ENCODE measurements around the gene CCDC83. TPM values are rescaled to one million over a fixed set of nuclear protein-coding genes. Genes with fewer than 3 reads are reported as not detected.
"Not testable (repeated sequence)": the region's sequence is repeated elsewhere in the genome, so short reads cannot be mapped to it uniquely, and the experiment has no call there.

Gene CCDC83
- total RNA-seq, 2 experiments from 2014 or later = not detected

DNA sequence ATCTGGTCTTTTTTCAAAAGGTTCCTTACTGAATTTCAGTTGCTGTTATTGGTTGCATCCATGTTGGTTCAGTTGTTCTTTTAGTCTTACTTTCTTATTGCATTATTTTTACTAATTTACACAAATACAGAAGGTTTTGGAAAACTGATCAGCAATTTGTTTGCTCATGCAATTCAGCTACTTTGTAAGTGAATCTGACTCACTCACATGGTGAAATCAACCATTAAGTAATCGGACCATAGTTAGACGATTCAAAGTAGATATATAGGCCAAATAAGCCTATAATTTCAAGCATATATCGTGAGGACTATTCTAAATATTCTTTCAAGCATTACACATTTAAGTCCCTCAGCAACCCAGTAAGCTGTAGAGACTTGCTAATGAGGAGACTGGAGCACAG lies 41.7 kb downstream of the CCDC83 start:
- no peaks in the 10 kb centered on the region for H3K36me3 Mint-ChIP-seq
- H3K27me3 Mint-ChIP-seq = no peaks in the 10 kb centered on the region
- H3K4me3 Mint-ChIP-seq = no peak overlapping the region
- intact Hi-C loops (cut with micrococcal nuclease) = no loop called here
- no peaks in the 10 kb centered on the region for H3K9me3 Mint-ChIP-seq
- no peak for DNase-seq
- no peaks in the 10 kb centered on the region for H3K4me1 Mint-ChIP-seq (ENCODE audit: low read depth)
- CTCF ChIA-PET = no interaction called here
- H3K27ac Mint-ChIP-seq = no peak overlapping the region
- POLR2A ChIA-PET = no interaction called here

DNA sequence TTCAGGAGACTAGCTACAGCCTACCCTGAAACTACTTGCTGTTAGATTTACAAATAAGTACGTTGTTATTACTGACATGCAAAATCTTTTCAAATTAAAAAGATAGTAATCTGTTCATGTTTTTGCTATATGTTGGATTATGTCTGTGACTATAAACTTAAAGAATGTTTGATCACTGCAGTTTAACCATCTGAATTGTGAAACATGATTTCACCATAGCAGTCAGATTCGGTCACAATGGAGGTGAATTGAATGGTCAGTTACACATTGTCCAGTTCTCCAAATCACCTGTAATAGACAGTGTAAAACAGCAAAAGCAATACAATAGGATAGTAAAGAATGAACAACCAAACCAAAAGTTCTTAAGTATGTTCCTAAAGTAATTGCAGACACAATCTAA lies 43.3 kb downstream of the CCDC83 start:
- POLR2A ChIA-PET = no interaction called here
- CTCF ChIA-PET = interaction anchor here (0.6 kb wide), 1 partner anchor 269 kb away, joined by 3 read pairs; no protein-coding TSS in a partner anchor
- Mint-ChIP-seq H3K27me3 (no peaks in the 10 kb centered on the region), H3K36me3 (no peaks in the 10 kb centered on the region), H3K9me3 (no peaks in the 10 kb centered on the region), H3K27ac (no peak overlapping the region), H3K4me3 (no peak overlapping the region), H3K4me1 (ENCODE audit: low read depth) (no peaks in the 10 kb centered on the region)
- DNase-seq = no peak
- intact Hi-C loops (cut with micrococcal nuclease) = no loop called here

DNA sequence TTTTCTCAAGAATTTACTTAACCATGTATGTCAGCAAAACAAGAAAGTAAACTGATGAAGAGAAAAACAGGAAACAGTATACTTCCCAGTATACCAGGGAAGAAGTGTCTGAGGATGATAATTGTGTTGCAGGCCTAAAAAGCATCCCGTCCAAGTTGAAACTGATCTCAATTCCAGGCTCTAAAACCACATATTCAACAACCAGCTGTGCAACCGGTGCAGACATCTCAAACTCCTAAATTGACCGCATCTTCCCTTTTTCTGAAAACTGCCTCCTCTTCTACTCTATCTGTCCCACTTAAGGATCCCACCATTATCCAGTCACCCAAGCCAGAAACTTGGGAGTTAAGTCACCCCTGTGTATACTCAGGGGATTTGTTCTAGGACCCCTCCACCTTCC lies 47.2 kb downstream of the CCDC83 start:
- Mint-ChIP-seq H3K4me1 (ENCODE audit: low read depth) (no peaks in the 10 kb centered on the region), H3K27me3 (no peaks in the 10 kb centered on the region), H3K9me3 (no peaks in the 10 kb centered on the region), H3K4me3 (no peak overlapping the region), H3K36me3 (no peaks in the 10 kb centered on the region), H3K27ac (no peak overlapping the region)
- ChIA-PET POLR2A (no interaction called here), CTCF (interaction anchor here (1.2 kb wide), 1 partner anchor 25 kb away, joined by 3 read pairs; no protein-coding TSS in a partner anchor)
- DNase-seq = no peak
- intact Hi-C loops (cut with micrococcal nuclease) = no loop called here

DNA sequence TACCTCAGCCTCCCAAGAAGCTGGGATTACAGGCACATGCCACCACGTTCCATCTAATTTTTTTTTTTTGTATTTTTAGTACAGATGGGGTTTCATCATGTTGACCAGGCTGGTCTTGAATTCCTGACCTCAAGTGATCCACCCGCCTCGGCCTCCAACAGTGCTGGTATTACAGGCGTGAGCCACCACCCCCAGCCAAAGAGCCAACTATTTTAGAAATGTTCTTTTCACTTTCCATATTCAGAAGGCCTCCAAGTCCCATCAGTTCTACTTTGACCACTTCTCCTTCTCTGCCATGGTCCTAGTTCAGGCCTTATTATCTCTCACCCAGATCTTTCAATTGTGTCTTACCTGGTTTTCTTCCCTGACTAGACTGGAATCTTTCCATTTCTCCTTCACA lies 48.2 kb downstream of the CCDC83 start:
- Mint-ChIP-seq H3K4me3 (no peak overlapping the region), H3K9me3 (no peaks in the 10 kb centered on the region), H3K27ac (no peak overlapping the region), H3K4me1 (ENCODE audit: low read depth) (no peaks in the 10 kb centered on the region), H3K36me3 (no peaks in the 10 kb centered on the region), H3K27me3 (no peaks in the 10 kb centered on the region)
- intact Hi-C loops (cut with micrococcal nuclease) = no loop called here
- ChIA-PET CTCF (no interaction called here), POLR2A (no interaction called here)
- DNase-seq = no peak

DNA sequence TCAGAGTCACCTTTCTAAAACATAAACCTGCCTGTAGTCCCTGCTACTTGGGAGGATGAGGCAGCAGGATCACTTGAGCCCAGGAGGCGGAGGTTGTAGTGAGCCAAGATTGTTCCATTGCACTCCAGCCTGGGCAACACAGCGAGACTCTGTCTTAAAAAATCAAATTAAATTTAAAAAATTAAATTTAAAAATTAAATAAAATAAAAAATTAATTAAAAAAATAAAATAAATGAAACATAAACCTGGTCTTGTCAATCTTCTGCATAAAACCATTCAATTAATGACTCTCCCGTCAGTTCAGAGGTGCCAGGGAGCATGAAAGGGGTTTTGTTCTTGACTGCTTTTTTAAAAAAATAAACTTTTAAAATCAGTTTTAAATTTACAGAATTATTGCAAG lies 48.6 kb downstream of the CCDC83 start:
- ChIA-PET CTCF (no interaction called here), POLR2A (no interaction called here)
- Mint-ChIP-seq H3K4me3 (no peak overlapping the region), H3K9me3 (no peaks in the 10 kb centered on the region), H3K36me3 (no peaks in the 10 kb centered on the region), H3K27ac (no peak overlapping the region), H3K4me1 (ENCODE audit: low read depth) (no peaks in the 10 kb centered on the region), H3K27me3 (no peaks in the 10 kb centered on the region)
- intact Hi-C loops (cut with micrococcal nuclease) = no loop called here
- no peak for DNase-seq

DNA sequence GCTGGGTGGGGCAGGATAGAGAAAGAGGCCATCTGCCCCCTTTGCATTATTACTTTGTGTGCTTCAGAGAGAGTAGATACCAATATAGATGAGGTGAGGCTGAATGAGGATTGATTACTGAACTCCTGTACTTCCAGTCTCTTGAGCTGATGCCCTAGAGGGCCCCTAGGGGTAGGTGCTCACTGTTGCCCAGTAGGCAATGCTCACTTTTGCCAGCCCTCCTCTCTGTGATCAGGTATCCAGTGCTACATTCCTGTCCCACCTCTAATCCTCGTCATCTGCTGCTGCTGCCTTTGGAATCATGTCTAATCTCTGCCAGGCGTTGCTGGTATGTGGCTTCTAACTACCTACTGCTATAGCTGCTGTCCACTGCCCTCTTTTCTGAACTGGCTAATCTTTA lies 57.2 kb downstream of the CCDC83 start:
- Mint-ChIP-seq H3K9me3 (no peaks in the 10 kb centered on the region), H3K4me3 (no peak overlapping the region), H3K27ac (no peak overlapping the region), H3K4me1 (ENCODE audit: low read depth) (no peaks in the 10 kb centered on the region), H3K27me3 (peaks cover 1% of the 10 kb centered on the region), H3K36me3 (no peaks in the 10 kb centered on the region)
- ChIA-PET POLR2A (no interaction called here), CTCF (no interaction called here)
- intact Hi-C loops (cut with micrococcal nuclease) = no loop called here
- DNase-seq = no peak

DNA sequence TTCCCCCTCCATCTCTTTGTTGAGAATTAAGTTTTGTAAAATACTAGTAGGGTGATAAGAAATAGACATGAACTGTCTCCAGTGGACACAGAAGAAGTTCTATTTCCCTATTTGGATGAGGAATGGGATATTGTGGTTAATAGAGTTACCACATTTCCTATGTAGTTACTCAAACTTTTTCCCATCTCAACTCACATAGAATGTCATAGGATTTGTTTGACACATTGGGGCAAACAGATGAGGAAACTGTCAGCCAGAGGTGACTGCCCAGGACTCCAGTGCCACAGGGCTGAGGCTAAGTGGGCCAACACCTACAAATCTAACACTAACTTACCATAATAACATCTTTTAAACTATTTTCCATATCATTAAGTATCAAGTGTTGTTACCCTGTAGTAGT lies 58.3 kb downstream of the CCDC83 start:
- Mint-ChIP-seq H3K27me3 (peaks cover 1% of the 10 kb centered on the region), H3K36me3 (no peaks in the 10 kb centered on the region), H3K27ac (no peak overlapping the region), H3K4me1 (ENCODE audit: low read depth) (no peaks in the 10 kb centered on the region), H3K4me3 (no peak overlapping the region), H3K9me3 (no peaks in the 10 kb centered on the region)
- DNase-seq = no peak
- ChIA-PET POLR2A (no interaction called here), CTCF (no interaction called here)
- intact Hi-C loops (cut with micrococcal nuclease) = no loop called here

DNA sequence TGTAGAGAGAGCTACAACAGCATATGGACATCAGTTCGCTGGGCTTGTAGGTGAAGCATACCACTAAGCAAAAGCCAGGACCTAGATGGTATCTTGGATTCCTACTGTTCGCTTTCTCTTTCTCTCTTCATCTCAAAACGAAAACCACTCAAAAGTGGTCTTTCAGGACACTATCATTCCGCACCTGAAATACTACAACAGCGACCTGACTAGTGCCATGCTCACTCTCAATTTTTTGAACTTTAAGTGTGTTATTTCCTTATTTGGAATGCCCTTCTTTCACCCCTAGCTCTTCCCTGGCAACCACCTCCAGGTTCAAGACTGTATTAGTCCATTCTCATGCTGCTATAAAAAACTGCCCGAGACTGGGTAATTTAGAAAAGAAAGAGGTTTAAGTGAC lies 59.2 kb downstream of the CCDC83 start:
- H3K4me1 Mint-ChIP-seq (ENCODE audit: low read depth) = no peaks in the 10 kb centered on the region
- DNase-seq = no peak
- ChIA-PET POLR2A (no interaction called here), CTCF (no interaction called here)
- H3K4me3 Mint-ChIP-seq = no peak overlapping the region
- peaks cover 1% of the 10 kb centered on the region for H3K27me3 Mint-ChIP-seq
- no peak overlapping the region for H3K27ac Mint-ChIP-seq
- H3K36me3 Mint-ChIP-seq = no peaks in the 10 kb centered on the region
- intact Hi-C loops (cut with micrococcal nuclease) = no loop called here
- H3K9me3 Mint-ChIP-seq = no peaks in the 10 kb centered on the region

DNA sequence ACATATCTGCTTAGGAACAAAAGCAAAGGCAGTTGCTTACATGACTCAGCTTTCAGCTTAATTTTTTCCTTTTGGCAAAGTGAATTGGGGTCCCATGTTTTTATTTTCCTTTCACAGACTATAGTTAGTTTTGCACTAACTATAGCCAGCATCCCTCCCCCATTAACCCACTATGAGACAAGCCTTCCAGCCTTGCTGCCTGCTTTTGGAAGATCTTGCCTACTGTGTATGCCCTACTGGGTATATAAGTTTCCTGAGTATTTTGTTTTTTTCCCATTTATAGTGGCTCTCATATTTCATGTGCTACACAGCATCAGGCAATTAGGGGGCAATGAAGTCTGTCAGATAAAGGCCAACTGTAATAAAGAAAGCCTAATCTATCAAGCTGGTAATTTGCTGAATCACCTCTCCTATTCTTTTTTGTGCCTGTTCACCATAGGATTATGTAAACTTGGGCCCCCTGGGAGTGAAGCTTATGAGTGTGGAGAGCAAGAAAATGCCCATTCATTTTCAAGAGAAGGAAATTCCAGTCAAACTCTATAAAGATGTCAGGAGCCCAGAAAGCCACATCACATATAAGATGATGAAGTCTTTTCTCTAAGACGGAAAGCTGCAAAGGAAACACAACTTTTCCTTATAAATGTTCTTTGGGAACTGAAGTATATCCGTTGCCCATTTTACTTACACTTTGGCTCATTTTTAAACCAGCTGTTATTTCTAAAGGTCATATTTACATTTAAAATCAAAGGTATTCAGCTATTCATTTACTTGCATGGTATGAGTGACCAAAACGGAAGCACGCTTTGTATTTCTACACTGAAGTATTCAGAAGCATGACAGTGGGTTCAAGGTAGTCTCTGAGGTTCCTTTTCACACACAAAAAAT lies 64.0 kb downstream of the CCDC83 start:
- H3K27me3 Mint-ChIP-seq = peaks cover 13% of the 10 kb centered on the region
- no peaks in the 10 kb centered on the region for H3K9me3 Mint-ChIP-seq
- intact Hi-C loops (cut with micrococcal nuclease) = no loop called here
- CTCF ChIA-PET = interaction anchor here (1.3 kb wide), 1 partner anchor 11 kb away, joined by 3 read pairs; no protein-coding TSS in a partner anchor
- peaks cover 3% of the 10 kb centered on the region for H3K4me1 Mint-ChIP-seq (ENCODE audit: low read depth)
- no peak overlapping the region for H3K27ac Mint-ChIP-seq
- no peaks in the 10 kb centered on the region for H3K36me3 Mint-ChIP-seq
- POLR2A ChIA-PET = no interaction called here
- DNase-seq = no peak
- H3K4me3 Mint-ChIP-seq = no peak overlapping the region

DNA sequence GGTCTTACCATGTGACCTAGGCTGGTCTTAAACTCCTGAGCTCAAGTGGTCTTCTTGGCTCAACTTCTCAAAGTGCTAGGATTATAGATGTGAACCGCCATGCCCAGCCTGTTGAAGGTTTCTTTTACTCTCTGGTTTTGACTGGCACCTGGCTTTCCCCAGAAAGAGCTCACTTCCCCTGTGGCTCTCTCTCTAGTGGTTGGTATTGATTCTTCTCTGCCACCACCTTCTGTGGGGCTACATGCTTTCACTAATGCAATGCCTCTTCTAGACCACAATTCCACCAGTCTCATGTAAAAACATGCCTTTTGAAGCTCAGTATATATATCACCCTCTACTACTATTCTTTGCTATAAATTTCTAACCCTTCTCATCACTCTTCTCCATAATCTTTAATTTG lies 67.2 kb downstream of the CCDC83 start:
- ChIA-PET POLR2A (no interaction called here), CTCF (interaction anchor here (1.5 kb wide), 1 partner anchor 68 kb away, joined by 5 read pairs; the partner anchor contains the start of gene CCDC83)
- Mint-ChIP-seq H3K4me3 (no peak overlapping the region), H3K4me1 (ENCODE audit: low read depth) (peaks cover 3% of the 10 kb centered on the region), H3K36me3 (no peaks in the 10 kb centered on the region), H3K27me3 (peaks cover 25% of the 10 kb centered on the region), H3K9me3 (no peaks in the 10 kb centered on the region), H3K27ac (no peak overlapping the region)
- intact Hi-C loops (cut with micrococcal nuclease) = loop anchor here (5.0 kb wide), 1 partner anchor 50 kb away; no protein-coding TSS in a partner anchor
- DNase-seq = peak; percentile 29

DNA sequence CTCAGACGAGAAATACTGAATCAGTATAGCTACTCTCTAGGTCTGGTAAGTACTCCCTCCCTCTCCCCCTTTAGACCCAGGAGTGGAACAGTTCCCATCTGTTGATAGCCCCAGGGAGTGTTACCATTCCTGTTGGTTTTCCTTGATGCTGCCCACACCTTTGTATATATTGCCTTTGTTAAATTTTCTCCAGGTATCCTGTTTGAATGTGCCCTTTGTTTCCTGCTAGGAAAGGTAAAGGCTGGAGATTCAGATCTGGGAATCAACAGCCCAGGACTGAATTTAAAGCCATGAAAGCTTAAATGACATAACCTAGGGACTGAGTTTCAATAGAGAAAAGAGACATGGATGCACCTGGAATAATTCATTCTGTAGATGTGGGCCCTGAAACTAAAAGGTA lies 68.3 kb downstream of the CCDC83 start:
- no peak for DNase-seq
- Mint-ChIP-seq H3K4me1 (ENCODE audit: low read depth) (peaks cover 3% of the 10 kb centered on the region), H3K27ac (no peak overlapping the region), H3K36me3 (no peaks in the 10 kb centered on the region), H3K27me3 (peaks cover 31% of the 10 kb centered on the region), H3K4me3 (no peak overlapping the region), H3K9me3 (no peaks in the 10 kb centered on the region)
- ChIA-PET CTCF (interaction anchor here (1.5 kb wide), 1 partner anchor 69 kb away, joined by 5 read pairs; the partner anchor contains the start of gene CCDC83), POLR2A (no interaction called here)
- intact Hi-C loops (cut with micrococcal nuclease) = loop anchor here (5.0 kb wide), 1 partner anchor 51 kb away; no protein-coding TSS in a partner anchor

DNA sequence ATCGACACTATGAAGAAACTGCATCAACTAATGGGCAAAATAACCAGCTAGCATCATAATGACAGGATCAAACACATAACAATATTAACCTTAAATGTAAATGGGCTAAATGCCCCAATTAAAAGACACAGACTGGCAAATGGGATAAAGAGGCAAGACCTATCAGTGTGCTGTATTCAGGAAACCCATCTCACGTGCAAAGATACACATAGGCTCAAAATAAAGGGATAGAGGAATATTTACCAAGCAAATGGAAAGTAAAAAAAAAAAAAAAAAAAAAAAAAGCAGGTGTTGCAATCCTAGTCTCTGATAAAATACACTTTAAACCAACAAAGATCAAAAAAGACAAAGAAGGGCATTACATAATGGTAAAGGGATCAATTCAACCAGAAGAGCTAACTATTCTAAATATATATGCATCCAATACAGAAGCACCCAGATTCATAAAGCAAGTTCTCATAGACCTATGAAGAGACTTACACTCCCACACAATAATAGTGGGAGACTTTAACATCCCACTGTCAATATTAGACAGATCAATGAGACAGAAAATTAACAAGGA lies 71.6 kb downstream of the CCDC83 start:
- H3K27ac Mint-ChIP-seq; POLR2A ChIA-PET; intact Hi-C loops (cut with micrococcal nuclease); H3K4me3 Mint-ChIP-seq; H3K36me3 Mint-ChIP-seq; H3K4me1 Mint-ChIP-seq (ENCODE audit: low read depth); H3K9me3 Mint-ChIP-seq; DNase-seq; CTCF ChIA-PET: not testable (repeated sequence)
- H3K27me3 Mint-ChIP-seq = peaks cover 34% of the 10 kb centered on the region

DNA sequence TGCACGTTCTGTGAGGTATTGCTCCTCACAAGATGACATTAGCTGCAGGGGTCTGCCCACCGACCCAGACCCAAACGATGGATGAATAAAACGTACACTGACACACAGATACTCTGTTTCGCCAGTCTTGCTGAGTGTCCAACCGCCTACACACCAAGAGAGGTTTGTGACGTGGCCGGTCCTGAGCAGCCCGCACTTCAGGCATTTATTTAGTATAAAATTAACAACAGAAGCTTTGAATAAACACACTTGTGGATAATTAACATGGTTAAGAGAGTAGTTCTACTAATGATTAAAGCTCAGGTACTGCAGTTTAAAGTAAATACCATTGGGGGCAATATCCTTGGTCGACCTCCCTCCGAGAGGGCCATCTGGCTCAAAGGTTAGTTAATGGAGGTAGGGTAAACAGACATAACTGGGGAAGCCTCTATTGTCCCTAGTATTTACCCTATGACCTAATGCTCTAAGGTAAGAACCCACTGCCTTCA lies 75.7 kb downstream of the CCDC83 start:
- no peak for DNase-seq
- Mint-ChIP-seq H3K4me3 (no peak overlapping the region), H3K9me3 (peaks cover 3% of the 10 kb centered on the region), H3K27ac (no peak overlapping the region), H3K27me3 (peaks cover 15% of the 10 kb centered on the region), H3K36me3 (no peaks in the 10 kb centered on the region), H3K4me1 (ENCODE audit: low read depth) (no peaks in the 10 kb centered on the region)
- intact Hi-C loops (cut with micrococcal nuclease) = no loop called here
- ChIA-PET POLR2A (no interaction called here), CTCF (no interaction called here)
